ENCODE results near the gene PRSS53.

DNA sequence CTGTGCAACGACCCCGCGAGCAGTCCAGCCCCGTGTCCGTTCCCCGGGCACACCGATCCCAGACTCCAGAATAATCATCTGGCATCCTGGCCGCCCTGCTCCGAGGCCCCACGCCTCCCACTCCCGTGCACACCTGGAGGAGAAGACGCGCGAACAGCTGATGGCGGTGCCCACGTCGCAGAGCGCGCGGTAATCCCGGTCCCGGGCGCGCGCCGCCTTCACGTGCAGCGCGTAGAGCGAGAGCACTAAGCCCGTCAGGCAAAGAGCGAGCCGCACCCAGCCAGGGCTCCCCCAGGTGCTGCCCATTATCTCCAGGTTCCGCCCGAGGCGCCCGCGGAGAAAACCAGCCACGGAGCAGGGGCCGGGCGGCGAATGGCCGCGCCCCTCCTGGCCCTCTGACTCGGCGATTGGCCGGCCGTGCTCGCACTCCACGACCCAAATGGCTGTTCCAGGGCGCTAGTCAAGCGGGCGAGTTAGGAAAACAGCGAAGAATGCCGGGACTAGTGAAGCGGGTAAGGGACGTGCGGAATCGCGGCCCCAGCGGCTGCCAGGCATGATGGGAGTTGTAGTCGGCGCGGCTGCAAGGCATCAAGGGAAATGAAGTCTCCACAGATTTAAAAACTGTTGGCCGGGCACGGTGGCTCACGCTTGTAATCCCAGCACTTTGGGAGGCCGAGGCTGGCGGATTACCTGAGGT lies 5.8 kb upstream of the PRSS53 start, which contains the start of gene VKORC1:
- TF ChIP-seq, protein P1, sequence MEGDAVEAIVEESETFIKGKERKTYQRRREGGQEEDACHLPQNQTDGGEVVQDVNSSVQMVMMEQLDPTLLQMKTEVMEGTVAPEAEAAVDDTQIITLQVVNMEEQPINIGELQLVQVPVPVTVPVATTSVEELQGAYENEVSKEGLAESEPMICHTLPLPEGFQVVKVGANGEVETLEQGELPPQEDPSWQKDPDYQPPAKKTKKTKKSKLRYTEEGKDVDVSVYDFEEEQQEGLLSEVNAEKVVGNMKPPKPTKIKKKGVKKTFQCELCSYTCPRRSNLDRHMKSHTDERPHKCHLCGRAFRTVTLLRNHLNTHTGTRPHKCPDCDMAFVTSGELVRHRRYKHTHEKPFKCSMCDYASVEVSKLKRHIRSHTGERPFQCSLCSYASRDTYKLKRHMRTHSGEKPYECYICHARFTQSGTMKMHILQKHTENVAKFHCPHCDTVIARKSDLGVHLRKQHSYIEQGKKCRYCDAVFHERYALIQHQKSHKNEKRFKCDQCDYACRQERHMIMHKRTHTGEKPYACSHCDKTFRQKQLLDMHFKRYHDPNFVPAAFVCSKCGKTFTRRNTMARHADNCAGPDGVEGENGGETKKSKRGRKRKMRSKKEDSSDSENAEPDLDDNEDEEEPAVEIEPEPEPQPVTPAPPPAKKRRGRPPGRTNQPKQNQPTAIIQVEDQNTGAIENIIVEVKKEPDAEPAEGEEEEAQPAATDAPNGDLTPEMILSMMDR (IDR thresholded peaks at IDR 0.05) = no peak
- no peak for TF ChIP-seq POLR2A (IDR thresholded peaks at IDR 0.05)

Measured in lower leg skin (tissue), 3 donors.